ENCODE measurements around the gene MAP7D1. TPM values are rescaled to one million over a fixed set of nuclear protein-coding genes. Genes with fewer than 3 reads are reported as not detected.

MAP7D1 gene
- 363 TPM for total RNA-seq
- long read RNA-seq, transcript MAP7D1-204 (17 exons, 3,324 nt), result minor isoform, 17 of 800 reads
- long read RNA-seq, transcript MAP7D1-203 (18 exons, 3,238 nt), result major isoform, 134 of 800 reads
- long read RNA-seq, transcript MAP7D1-201 (16 exons, 3,456 nt), result minor isoform, 83 of 800 reads
- long read RNA-seq, partial matches to known transcripts, result 256 of 800 reads
- long read RNA-seq, other reads (novel, unspliced or antisense), result 309 of 800 reads

- Histone ChIP-seq H3K4me3 (peak within 1 kb of the TSS; percentile 100), H3K36me3 (peaks cover 5% of the 10 kb centered on the region), H3K27ac (replicated peaks) (peak within 1 kb of the TSS; percentile 100), H3K27me3 (ENCODE audit: low read depth) (no peaks in the 10 kb centered on the region), H3K9me3 (replicated peaks) (no peaks in the 10 kb centered on the region), H3K4me1 (peaks cover 87% of the 10 kb centered on the region)
- peak; percentile 90 for DNase-seq
- TF ChIP-seq CTCF (IDR thresholded peaks at IDR 0.05; ENCODE audit: borderline replicate concordance), result no peak
- intact Hi-C loops (cut with micrococcal nuclease), result no loop called here
Observed at GRCh38 chr1:36155408-36156328, at the start of gene MAP7D1. Gene MAP7D1 (plus strand): TSS chr1:36156160. CDS start chr1:36156418, 258 bp downstream.

GRCh38 chr1:36106269-36106668 lies 49.7 kb upstream of the MAP7D1 start:
- no peak overlapping the region for H3K27ac ChIP-seq (replicated peaks)
- no peaks in the 10 kb centered on the region for H3K9me3 ChIP-seq (replicated peaks)
- no peak for TF ChIP-seq CTCF (IDR thresholded peaks at IDR 0.05; ENCODE audit: borderline replicate concordance)
- H3K36me3 ChIP-seq, result no peaks in the 10 kb centered on the region
- no peaks in the 10 kb centered on the region for H3K27me3 ChIP-seq (ENCODE audit: low read depth)
- no peak for DNase-seq
- intact Hi-C loops (cut with micrococcal nuclease), result no loop called here
- H3K4me3 ChIP-seq, result no peak overlapping the region
- H3K4me1 ChIP-seq, result no peaks in the 10 kb centered on the region

- H3K9me3 ChIP-seq (replicated peaks), result no peaks in the 10 kb centered on the region
- H3K27ac ChIP-seq (replicated peaks), result no peak overlapping the region
- no peaks in the 10 kb centered on the region for H3K36me3 ChIP-seq
- no peaks in the 10 kb centered on the region for H3K27me3 ChIP-seq (ENCODE audit: low read depth)
- H3K4me1 ChIP-seq, result no peaks in the 10 kb centered on the region
- DNase-seq, result no peak
- H3K4me3 ChIP-seq, result no peak overlapping the region
- intact Hi-C loops (cut with micrococcal nuclease), result no loop called here
- TF ChIP-seq CTCF (IDR thresholded peaks at IDR 0.05; ENCODE audit: borderline replicate concordance), result no peak
Observed at GRCh38 chr1:36107394-36107793, 48.6 kb upstream of the MAP7D1 start.

GRCh38 chr1:36108314-36108713 lies 47.6 kb upstream of the MAP7D1 start:
- intact Hi-C loops (cut with micrococcal nuclease), result no loop called here
- no peak for DNase-seq
- Histone ChIP-seq H3K27ac (replicated peaks) (no peak overlapping the region), H3K4me1 (no peaks in the 10 kb centered on the region), H3K27me3 (ENCODE audit: low read depth) (no peaks in the 10 kb centered on the region), H3K36me3 (no peaks in the 10 kb centered on the region), H3K9me3 (replicated peaks) (no peaks in the 10 kb centered on the region), H3K4me3 (no peak overlapping the region)
- no peak for TF ChIP-seq CTCF (IDR thresholded peaks at IDR 0.05; ENCODE audit: borderline replicate concordance)

GRCh38 chr1:36109041-36109679 lies 46.8 kb upstream of the MAP7D1 start:
- Histone ChIP-seq H3K4me1 (no peaks in the 10 kb centered on the region), H3K27ac (replicated peaks) (no peak overlapping the region), H3K9me3 (replicated peaks) (no peaks in the 10 kb centered on the region), H3K4me3 (no peak overlapping the region), H3K36me3 (no peaks in the 10 kb centered on the region), H3K27me3 (ENCODE audit: low read depth) (no peaks in the 10 kb centered on the region)
- intact Hi-C loops (cut with micrococcal nuclease), result no loop called here
- TF ChIP-seq CTCF (IDR thresholded peaks at IDR 0.05; ENCODE audit: borderline replicate concordance), result no peak
- DNase-seq, result no peak

All from left ventricle myocardium inferior (tissue), 1 donor.